Smooth muscle cell (in vitro differentiated cells): ENCODE results near the gene ICOS. TPM values are rescaled to one million over a fixed set of nuclear protein-coding genes. Genes with fewer than 3 reads are reported as not detected.
"Not testable (repeated sequence)": the region's sequence is repeated elsewhere in the genome, so short reads cannot be mapped to it uniquely, and the experiment has no call there.

Experiments
- DNase-seq: peaks from one replicate; lab custom pipeline; 2025; ENCODE audit not compliant: unreplicated experiment; lab: John Stamatoyannopoulos, UW
- H2AFZ ChIP-seq: fragments of 200-600 bp; sonication (generic); 2 replicates; pipeline ENCODE4 v1.6.0; 2016; ENCODE audit warnings: antibody characterized with exemption, low read depth, mild to moderate bottlenecking
- H3F3A ChIP-seq: fragments of 200-600 bp; sonication (generic); 2 replicates; pipeline ENCODE4 v1.6.0; 2017; ENCODE audit warnings: antibody characterized with exemption, low read depth
- H3K27ac ChIP-seq: fragments of 200-600 bp; sonication (generic); 2 replicates; pipeline ENCODE4 v1.5.1; 2016; ENCODE audit warnings: low read depth, mild to moderate bottlenecking
- H3K27me3 ChIP-seq: fragments of 200-600 bp; sonication (generic); 2 replicates; pipeline ENCODE4 v1.6.1; 2016; ENCODE audit warnings: low read depth, mild to moderate bottlenecking
- H3K36me3 ChIP-seq: fragments of 200-600 bp; sonication (generic); 2 replicates; pipeline ENCODE4 v1.5.1; 2016; ENCODE audit warnings: low read depth
- H3K4me1 ChIP-seq: fragments of 200-600 bp; sonication (generic); 2 replicates; pipeline ENCODE4 v1.5.1; 2016; ENCODE audit warnings: low read depth
- H3K4me2 ChIP-seq: fragments of 200-600 bp; sonication (generic); 2 replicates; pipeline ENCODE4 v1.6.0; 2016; ENCODE audit warnings: mild to moderate bottlenecking
- H3K4me3 ChIP-seq: fragments of 200-600 bp; sonication (generic); 2 replicates; pipeline ENCODE4 v1.5.1; 2016; ENCODE audit warnings: mild to moderate bottlenecking
- H3K79me2 ChIP-seq: fragments of 200-600 bp; sonication (generic); 2 replicates; pipeline ENCODE4 v1.6.0; 2016; ENCODE audit warnings: low read depth, mild to moderate bottlenecking
- H3K9ac ChIP-seq: fragments of 200-600 bp; sonication (generic); 2 replicates; pipeline ENCODE4 v1.6.0; 2016; ENCODE audit warnings: low read depth
- H3K9me3 ChIP-seq: fragments of 200-600 bp; sonication (generic); replicated peaks from 2 replicates; pipeline ENCODE4 v1.5.1; 2016; ENCODE audit warnings: low read depth
- H4K20me1 ChIP-seq: fragments of 200-600 bp; sonication (generic); 2 replicates; pipeline ENCODE4 v1.6.0; 2016; ENCODE audit warnings: low read depth
- WGBS: methylation state at CpG from one replicate; pipeline ENCODE4 v1.1.7; 2016; ENCODE audit warnings: low lambda C conversion rate; 5-methylcytosine and 5-hydroxymethylcytosine counted together
- polyA plus RNA-seq: library from polyadenylated mRNA; unstranded; fragments of >200 nt; fragmentation: Nextera tagmentation; extraction: Ambion mirVana; gene quantifications from 2 replicates; pipeline ENCODE4 v1.2.1, GENCODE V29; 2016
- total RNA-seq: library from RNA; depleted of rRNA; stranded (reverse); fragments of >200 nt; gene quantifications from 2 replicates; pipeline ENCODE4 v1.2.3, GENCODE V29; 2014
- TF ChIP-seq, protein P1 (sequence below): fragments of 200-600 bp; sonication (generic); IDR thresholded peaks from 2 replicates; pipeline ENCODE4 v1.5.1; 2017; ENCODE audit warnings: borderline replicate concordance, mild to moderate bottlenecking, antibody characterized with exemption; ENCODE audit not compliant: insufficient read depth, poor library complexity, severe bottlenecking

Gene ICOS
- total and polyA plus RNA-seq, 2 experiments from 2014 or later = not detected

DNA sequence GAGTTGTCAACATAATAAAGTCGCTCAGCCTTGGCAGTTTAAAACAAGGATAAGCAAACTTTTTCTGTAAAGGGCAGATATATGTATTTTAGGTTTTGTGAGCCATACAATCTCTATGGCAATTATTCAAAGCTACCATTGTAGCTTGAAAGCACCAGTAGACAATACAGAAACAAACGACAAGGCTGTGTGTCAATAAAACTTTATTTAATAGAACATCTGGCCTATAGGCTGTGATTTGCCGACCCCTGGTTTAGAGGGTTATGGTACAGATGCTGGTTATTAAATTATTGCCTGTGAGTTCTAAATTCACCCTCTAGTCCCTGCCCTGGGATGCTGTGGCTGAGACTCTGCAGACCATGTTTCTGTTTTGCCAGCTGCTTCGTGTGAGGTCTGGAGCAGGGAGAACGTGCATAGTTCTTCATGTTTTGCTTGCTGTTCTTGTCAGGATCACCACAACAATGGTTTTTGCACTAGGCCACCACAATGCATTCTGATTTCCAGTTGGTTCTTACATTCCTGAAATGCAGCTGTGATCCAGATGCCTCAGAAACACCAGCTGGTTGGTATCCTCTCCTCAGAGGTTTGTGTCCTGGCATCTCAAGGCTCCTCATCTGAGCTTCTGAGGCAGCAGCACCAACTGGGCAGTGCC is 46.6 kb downstream of the ICOS start:
- no peaks in the 10 kb centered on the region for H3F3A ChIP-seq
- 82% methylated on average over 5 of the region's 5 CpGs for WGBS
- TF ChIP-seq, protein P1, sequence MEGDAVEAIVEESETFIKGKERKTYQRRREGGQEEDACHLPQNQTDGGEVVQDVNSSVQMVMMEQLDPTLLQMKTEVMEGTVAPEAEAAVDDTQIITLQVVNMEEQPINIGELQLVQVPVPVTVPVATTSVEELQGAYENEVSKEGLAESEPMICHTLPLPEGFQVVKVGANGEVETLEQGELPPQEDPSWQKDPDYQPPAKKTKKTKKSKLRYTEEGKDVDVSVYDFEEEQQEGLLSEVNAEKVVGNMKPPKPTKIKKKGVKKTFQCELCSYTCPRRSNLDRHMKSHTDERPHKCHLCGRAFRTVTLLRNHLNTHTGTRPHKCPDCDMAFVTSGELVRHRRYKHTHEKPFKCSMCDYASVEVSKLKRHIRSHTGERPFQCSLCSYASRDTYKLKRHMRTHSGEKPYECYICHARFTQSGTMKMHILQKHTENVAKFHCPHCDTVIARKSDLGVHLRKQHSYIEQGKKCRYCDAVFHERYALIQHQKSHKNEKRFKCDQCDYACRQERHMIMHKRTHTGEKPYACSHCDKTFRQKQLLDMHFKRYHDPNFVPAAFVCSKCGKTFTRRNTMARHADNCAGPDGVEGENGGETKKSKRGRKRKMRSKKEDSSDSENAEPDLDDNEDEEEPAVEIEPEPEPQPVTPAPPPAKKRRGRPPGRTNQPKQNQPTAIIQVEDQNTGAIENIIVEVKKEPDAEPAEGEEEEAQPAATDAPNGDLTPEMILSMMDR = no peak
- H3K79me2 ChIP-seq = no peaks in the 10 kb centered on the region
- no peaks in the 10 kb centered on the region for H3K4me1 ChIP-seq
- no peak overlapping the region for H3K9ac ChIP-seq
- H2AFZ ChIP-seq = no peak overlapping the region
- H4K20me1 ChIP-seq = no peaks in the 10 kb centered on the region
- H3K9me3 ChIP-seq = no peaks in the 10 kb centered on the region
- no peak overlapping the region for H3K27ac ChIP-seq
- H3K4me3 ChIP-seq = no peak overlapping the region
- H3K4me2 ChIP-seq = no peak overlapping the region
- no peak for DNase-seq
- no peaks in the 10 kb centered on the region for H3K36me3 ChIP-seq
- no peaks in the 10 kb centered on the region for H3K27me3 ChIP-seq

DNA sequence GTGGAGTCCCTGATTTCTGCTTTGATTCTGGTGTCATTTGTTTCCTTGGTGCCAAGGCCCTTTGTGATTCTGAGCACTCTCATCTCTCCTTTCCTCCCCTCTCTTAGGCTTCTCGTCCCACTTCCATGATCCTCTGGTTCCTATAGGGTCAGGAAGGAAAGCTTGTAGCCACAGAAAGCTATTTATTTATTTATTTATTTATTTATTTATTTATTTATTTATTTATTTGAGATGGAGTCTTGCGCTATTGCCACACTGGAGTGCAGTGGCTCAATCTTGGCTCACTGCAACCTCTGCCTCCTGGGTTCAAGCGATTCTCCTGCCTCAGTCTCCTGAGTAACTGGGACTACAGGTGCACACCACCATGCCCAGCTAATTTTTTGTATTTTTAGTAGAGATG is 49.4 kb downstream of the ICOS start:
- H3K9ac ChIP-seq, H3K36me3 ChIP-seq, H3K9me3 ChIP-seq, H3K27ac ChIP-seq, H3K4me1 ChIP-seq, H4K20me1 ChIP-seq, DNase-seq, H3K79me2 ChIP-seq, H3K27me3 ChIP-seq, H3K4me3 ChIP-seq, H3F3A ChIP-seq, H3K4me2 ChIP-seq, H2AFZ ChIP-seq: not testable (repeated sequence)
- 90% methylated on average over 3 of the region's 3 CpGs for WGBS

DNA sequence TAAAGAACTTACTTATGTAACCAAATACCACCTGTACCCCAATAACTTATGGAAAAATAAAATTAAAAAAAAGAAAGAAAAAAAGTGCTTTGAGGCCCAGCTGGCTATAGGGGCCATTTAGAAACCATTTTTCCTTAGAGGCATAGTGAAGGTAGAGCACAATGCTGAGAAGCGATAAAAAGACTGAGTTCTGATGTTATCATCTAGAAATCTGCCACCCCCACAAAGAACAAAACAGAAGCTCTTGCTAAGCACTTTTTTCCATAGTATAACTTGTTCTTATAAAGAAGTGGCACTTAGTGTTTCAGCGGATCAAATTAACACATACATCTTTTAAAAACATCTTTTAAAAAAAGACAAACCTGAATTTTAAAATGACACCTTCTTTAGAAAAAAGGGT is 51.4 kb downstream of the ICOS start:
- no peaks in the 10 kb centered on the region for H3K4me1 ChIP-seq
- no peaks in the 10 kb centered on the region for H3K9me3 ChIP-seq
- no peak overlapping the region for H3K9ac ChIP-seq
- 86% methylated on average over 2 of the region's 2 CpGs for WGBS
- no peaks in the 10 kb centered on the region for H4K20me1 ChIP-seq
- no peaks in the 10 kb centered on the region for H3K36me3 ChIP-seq
- no peak overlapping the region for H3K27ac ChIP-seq
- no peaks in the 10 kb centered on the region for H3F3A ChIP-seq
- H2AFZ ChIP-seq = no peak overlapping the region
- no peaks in the 10 kb centered on the region for H3K79me2 ChIP-seq
- no peak overlapping the region for H3K4me2 ChIP-seq
- no peak overlapping the region for H3K4me3 ChIP-seq
- H3K27me3 ChIP-seq = no peaks in the 10 kb centered on the region
- TF ChIP-seq, protein P1 = no peak
- no peak for DNase-seq

DNA sequence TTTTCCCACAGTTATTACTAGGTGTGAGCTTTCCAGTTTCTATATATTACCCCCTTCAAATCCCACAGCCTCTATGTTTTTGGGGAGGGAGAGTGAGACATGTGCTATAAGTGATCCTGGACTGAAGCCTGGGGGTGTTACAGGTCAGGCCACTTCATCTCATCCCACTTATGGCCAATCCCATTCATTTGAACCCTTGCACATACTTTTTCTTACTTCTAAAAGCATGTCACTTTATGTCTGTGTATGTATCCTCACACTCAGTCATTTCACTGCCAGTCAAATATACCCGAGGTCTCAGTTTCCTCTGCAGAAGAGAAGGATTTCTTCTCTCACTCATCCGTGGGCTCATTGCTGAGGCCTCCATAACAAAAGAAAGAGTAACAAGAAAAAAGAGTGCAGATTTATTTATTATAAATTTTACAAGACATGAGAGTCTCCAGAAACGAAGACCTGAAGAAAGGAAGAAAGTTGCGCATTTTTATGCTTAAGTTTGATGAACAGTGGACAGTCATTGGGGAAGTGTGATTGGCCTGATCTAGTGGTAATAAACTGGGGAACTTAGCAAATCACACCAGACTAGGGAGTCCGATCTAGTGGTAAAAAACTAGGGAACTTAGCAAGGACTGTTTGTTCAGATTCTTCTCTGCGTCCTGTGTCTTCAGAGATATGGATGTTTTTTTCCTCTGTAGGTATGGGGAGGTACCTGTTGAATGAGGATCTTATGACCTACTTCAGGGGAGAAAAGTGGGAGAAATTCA is 52.1 kb downstream of the ICOS start:
- H2AFZ ChIP-seq = no peak overlapping the region
- 93% methylated on average over 6 of the region's 6 CpGs for WGBS

More for the DNA sequence above, 52.1 kb downstream of the ICOS start:
- no peaks in the 10 kb centered on the region for H3F3A ChIP-seq
- no peaks in the 10 kb centered on the region for H4K20me1 ChIP-seq
- TF ChIP-seq, protein P1 = no peak
- DNase-seq = no peak
- no peak overlapping the region for H3K4me2 ChIP-seq
- H3K27ac ChIP-seq = no peak overlapping the region
- H3K4me3 ChIP-seq = no peak overlapping the region
- H3K4me1 ChIP-seq = no peaks in the 10 kb centered on the region
- H3K9ac ChIP-seq = no peak overlapping the region
- no peaks in the 10 kb centered on the region for H3K27me3 ChIP-seq
- no peaks in the 10 kb centered on the region for H3K36me3 ChIP-seq
- no peaks in the 10 kb centered on the region for H3K9me3 ChIP-seq
- H3K79me2 ChIP-seq = no peaks in the 10 kb centered on the region
